Neural progenitor cell (in vitro differentiated cells): Measurements from ENCODE around the gene AMN. TPM values are rescaled to one million over a fixed set of nuclear protein-coding genes. Genes with fewer than 3 reads are reported as not detected.
"Not testable (repeated sequence)": the region's sequence is repeated elsewhere in the genome, so short reads cannot be mapped to it uniquely, and the experiment has no call there.

Experiments used
- DNase-seq: peaks from one replicate; pipeline ENCODE4 v3.0.0-alpha.2; 2016; ENCODE audit warnings: low spot score
- H2AFZ ChIP-seq: fragments of 200-600 bp; sonication (generic); replicated peaks from 2 replicates; pipeline ENCODE4 v1.6.1; 2016; ENCODE audit warnings: antibody characterized with exemption
- H3F3A ChIP-seq: fragments of 200-600 bp; sonication (generic); 2 replicates; pipeline ENCODE4 v1.6.1; 2016; ENCODE audit warnings: antibody characterized with exemption, low read depth
- H3K27ac ChIP-seq: fragments of 200-600 bp; sonication (generic); 2 replicates; pipeline ENCODE4 v1.5.1; 2016; ENCODE audit warnings: mild to moderate bottlenecking
- H3K27me3 ChIP-seq: fragments of 200-600 bp; sonication (generic); 2 replicates; pipeline ENCODE4 v1.6.1; 2016; ENCODE audit warnings: mild to moderate bottlenecking, moderate library complexity
- H3K36me3 ChIP-seq: fragments of 200-600 bp; sonication (generic); 2 replicates; pipeline ENCODE4 v1.5.1; 2016
- H3K4me1 ChIP-seq: fragments of 200-600 bp; sonication (generic); 2 replicates; pipeline ENCODE4 v1.6.1; 2016; ENCODE audit warnings: mixed run types
- H3K4me2 ChIP-seq: fragments of 200-600 bp; sonication (generic); 2 replicates; pipeline ENCODE4 v1.6.1; 2016
- H3K4me3 ChIP-seq: fragments of 200-600 bp; sonication (generic); 2 replicates; pipeline ENCODE4 v1.5.1; 2016
- H3K79me2 ChIP-seq: fragments of 200-600 bp; sonication (generic); 2 replicates; pipeline ENCODE4 v1.6.1; 2016; ENCODE audit warnings: low read depth
- H3K9ac ChIP-seq: fragments of 200-600 bp; sonication (generic); 2 replicates; pipeline ENCODE4 v1.6.1; 2016
- H3K9me3 ChIP-seq: fragments of 200-600 bp; sonication (generic); 2 replicates; pipeline ENCODE4 v1.5.1; 2016; ENCODE audit warnings: low read depth
- H4K20me1 ChIP-seq: fragments of 200-600 bp; sonication (generic); 2 replicates; pipeline ENCODE4 v1.6.1; 2016; ENCODE audit warnings: low read depth
- H3K27ac Mint-ChIP-seq: 3 replicates; pipeline ENCODE4 v1.8.0; 2021; ENCODE audit warnings: mixed read lengths
- H3K27me3 Mint-ChIP-seq: 2 replicates; pipeline ENCODE4 v1.8.0; 2022; ENCODE audit warnings: low read depth, mild to moderate bottlenecking, inconsistent platforms, moderate library complexity, mixed read lengths; ENCODE audit not compliant: insufficient read depth
- H3K36me3 Mint-ChIP-seq: 3 replicates; pipeline ENCODE4 v1.8.0; 2021; ENCODE audit warnings: mixed read lengths
- H3K4me1 Mint-ChIP-seq: 3 replicates; pipeline ENCODE4 v1.8.0; 2021; ENCODE audit warnings: mixed read lengths
- H3K4me3 Mint-ChIP-seq: 3 replicates; pipeline ENCODE4 v1.8.0; 2021; ENCODE audit warnings: mild to moderate bottlenecking, moderate library complexity, mixed read lengths
- H3K9me3 Mint-ChIP-seq: 3 replicates; pipeline ENCODE4 v1.8.0; 2020; ENCODE audit warnings: mixed read lengths
- CTCF ChIP-seq: fragments of 200-600 bp; sonication (generic); IDR thresholded peaks from 2 replicates; pipeline ENCODE4 v1.5.1; 2017; ENCODE audit warnings: antibody characterized with exemption, mild to moderate bottlenecking
- EZH2 ChIP-seq: fragments of 200-600 bp; sonication (generic); IDR thresholded peaks from 2 replicates; pipeline ENCODE4 v1.6.1; 2017; ENCODE audit warnings: antibody characterized with exemption, mild to moderate bottlenecking, moderate library complexity
- EZH2phosphoT487 ChIP-seq: fragments of 200-600 bp; sonication (generic); IDR thresholded peaks from 2 replicates; pipeline ENCODE4 v1.6.1; 2017; ENCODE audit warnings: antibody characterized with exemption
- total RNA-seq: library from RNA; depleted of rRNA; stranded (reverse); fragments of >200 nt; gene quantifications from 2 replicates; pipeline ENCODE4 v1.2.3, GENCODE V29; 2015; ENCODE audit warnings: low replicate concordance

Gene AMN
- total RNA-seq, 1 donor from 2014 or later, result not detected

- H3K36me3 ChIP-seq, result no peaks in the 10 kb centered on the region
- no peaks in the 10 kb centered on the region for H3K79me2 ChIP-seq
- H3K27ac ChIP-seq, result no peak overlapping the region
- Mint-ChIP-seq H3K4me3 (no peak overlapping the region), H3K9me3 (no peaks in the 10 kb centered on the region), H3K36me3 (peaks cover 14% of the 10 kb centered on the region), H3K27me3 (no peaks in the 10 kb centered on the region), H3K4me1 (peaks cover under 1% of the 10 kb centered on the region), H3K27ac (no peak overlapping the region)
- H3K4me1 ChIP-seq, result no peaks in the 10 kb centered on the region
- H4K20me1 ChIP-seq, result no peaks in the 10 kb centered on the region
- no peak for DNase-seq
- no peaks in the 10 kb centered on the region for H3F3A ChIP-seq
- H3K4me2 ChIP-seq, result no peak overlapping the region
- no peak for TF ChIP-seq CTCF
- no peak for TF ChIP-seq EZH2
- TF ChIP-seq EZH2phosphoT487, result no peak
- no peaks in the 10 kb centered on the region for H3K9me3 ChIP-seq
- no peak overlapping the region for H2AFZ ChIP-seq
- H3K9ac ChIP-seq, result no peak overlapping the region
- no peak overlapping the region for H3K4me3 ChIP-seq
- no peaks in the 10 kb centered on the region for H3K27me3 ChIP-seq
Observed at GRCh38 chr14:102893452-102893851, 29.0 kb upstream of the AMN start.

- not testable (repeated sequence) for H3K4me1 ChIP-seq, H3K27ac Mint-ChIP-seq, H3K4me3 Mint-ChIP-seq, H3K4me2 ChIP-seq, H4K20me1 ChIP-seq, H3K9ac ChIP-seq, H3K4me1 Mint-ChIP-seq, H3K79me2 ChIP-seq, DNase-seq, H3K36me3 ChIP-seq, H3F3A ChIP-seq, H3K4me3 ChIP-seq, H3K9me3 Mint-ChIP-seq, H3K27me3 ChIP-seq, H3K27ac ChIP-seq, H3K9me3 ChIP-seq, H2AFZ ChIP-seq, H3K27me3 Mint-ChIP-seq
- H3K36me3 Mint-ChIP-seq, result peaks cover 18% of the 10 kb centered on the region
Observed at GRCh38 chr14:102896735-102897134, 25.7 kb upstream of the AMN start.

GRCh38 chr14:102897299-102898027 is 25.0 kb upstream of the AMN start:
- Histone ChIP-seq H3K4me1 (no peaks in the 10 kb centered on the region), H3K36me3 (no peaks in the 10 kb centered on the region), H3K79me2 (no peaks in the 10 kb centered on the region), H3K9me3 (no peaks in the 10 kb centered on the region), H3K4me3 (no peak overlapping the region), H4K20me1 (no peaks in the 10 kb centered on the region), H3K4me2 (no peak overlapping the region), H3K27ac (no peak overlapping the region), H2AFZ (no peak overlapping the region), H3K27me3 (no peaks in the 10 kb centered on the region), H3F3A (no peaks in the 10 kb centered on the region), H3K9ac (no peak overlapping the region)
- Mint-ChIP-seq H3K27me3 (no peaks in the 10 kb centered on the region), H3K9me3 (no peaks in the 10 kb centered on the region), H3K27ac (no peak overlapping the region), H3K36me3 (peaks cover 18% of the 10 kb centered on the region), H3K4me3 (no peak overlapping the region), H3K4me1 (peaks cover 9% of the 10 kb centered on the region)
- no peak for TF ChIP-seq EZH2
- no peak for TF ChIP-seq CTCF
- no peak for TF ChIP-seq EZH2phosphoT487
- DNase-seq, result no peak

GRCh38 chr14:102898298-102898697 is 24.2 kb upstream of the AMN start:
- no peaks in the 10 kb centered on the region for H3F3A ChIP-seq
- H3K27ac Mint-ChIP-seq, result no peak overlapping the region
- no peaks in the 10 kb centered on the region for H3K79me2 ChIP-seq
- no peaks in the 10 kb centered on the region for H3K9me3 ChIP-seq
- H4K20me1 ChIP-seq, result no peaks in the 10 kb centered on the region
- H3K4me3 Mint-ChIP-seq, result no peak overlapping the region
- H2AFZ ChIP-seq, result no peak overlapping the region
- no peak overlapping the region for H3K4me2 ChIP-seq
- TF ChIP-seq EZH2 (no peak), CTCF (no peak), EZH2phosphoT487 (no peak)
- H3K4me1 ChIP-seq, result no peaks in the 10 kb centered on the region
- H3K9ac ChIP-seq, result no peak overlapping the region
- H3K27me3 Mint-ChIP-seq, result no peaks in the 10 kb centered on the region
- H3K27me3 ChIP-seq, result no peaks in the 10 kb centered on the region
- DNase-seq, result no peak
- peaks cover 20% of the 10 kb centered on the region for H3K36me3 Mint-ChIP-seq
- H3K27ac ChIP-seq, result no peak overlapping the region
- H3K4me3 ChIP-seq, result no peak overlapping the region
- H3K4me1 Mint-ChIP-seq, result peaks cover 9% of the 10 kb centered on the region
- no peaks in the 10 kb centered on the region for H3K9me3 Mint-ChIP-seq
- no peaks in the 10 kb centered on the region for H3K36me3 ChIP-seq
